ENCODE results near the gene LRRC46.
A peak's percentile ranks its signal among the peaks of the same experiment; 100 is the strongest.

The LRRC46 gene

DNA sequence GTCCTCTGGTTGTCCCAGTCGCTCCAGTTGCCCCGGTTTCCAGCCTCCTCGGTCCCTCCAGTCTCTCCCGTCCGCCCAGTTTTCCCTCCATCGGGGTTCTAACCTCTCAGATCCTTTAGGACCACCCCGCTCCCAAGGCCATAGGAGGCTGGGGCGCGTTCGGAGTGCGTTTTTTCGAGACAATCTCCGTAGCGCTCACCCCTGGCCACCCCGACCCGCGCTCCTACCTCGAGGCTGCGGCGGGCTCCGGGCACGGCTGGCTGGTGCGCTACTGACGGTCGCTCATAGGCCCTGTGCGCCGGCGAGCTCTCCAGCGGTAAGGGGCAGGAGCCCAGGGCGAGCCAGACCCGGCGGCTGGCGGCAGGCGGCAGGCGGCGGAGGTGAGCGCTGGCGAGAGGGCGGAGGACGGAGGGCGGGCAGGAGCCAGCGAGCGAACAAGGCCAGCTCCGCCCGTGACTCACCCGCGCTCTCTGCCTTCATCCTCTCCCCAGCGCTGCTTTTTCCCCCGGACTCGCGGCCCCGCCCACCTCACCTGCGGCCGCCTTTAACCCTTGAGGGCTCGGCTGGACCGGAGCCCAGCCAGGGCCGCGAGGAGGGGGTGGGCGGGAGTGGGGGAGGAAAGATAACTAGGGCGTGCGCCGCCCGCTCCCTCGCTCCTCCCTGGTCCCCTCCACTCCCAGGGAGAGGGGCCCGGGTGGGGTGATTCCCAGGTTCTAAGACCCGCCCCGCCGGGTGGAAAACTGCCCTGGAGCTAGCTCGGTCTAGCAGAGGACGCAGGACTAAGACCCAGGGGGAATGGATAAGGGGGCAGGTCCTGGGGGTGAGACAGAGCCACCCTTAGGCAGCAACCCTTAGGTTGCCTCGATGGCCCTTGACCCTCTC is 19.5 kb downstream of the LRRC46 start, which contains the start of gene SP6:
SP6 (minus strand) TSS at position 472 of the 882 bp plus-strand sequence. CDS start 2,734 bp downstream, outside the sequence.
- no peak within 1 kb of the TSS for H3K4ac ChIP-seq (ENCODE audit: low read depth in 1 of 2, low read length in 2 of 2)
- H3K18ac ChIP-seq (ENCODE audit: low read depth in 1 of 2, low read length in 2 of 2): no peak within 1 kb of the TSS
- DNase-seq: peak; percentile 60
- no peak within 1 kb of the TSS for H2BK15ac ChIP-seq (ENCODE audit: low read depth, poor library complexity, severe bottlenecking)
- H3K4me2 ChIP-seq (ENCODE audit: low read length, poor library complexity, severe bottlenecking): peak within 1 kb of the TSS; percentile 78
- no peak within 1 kb of the TSS for H2BK5ac ChIP-seq (ENCODE audit: low read depth, low read length, poor library complexity, severe bottlenecking)
- H3K27ac ChIP-seq (ENCODE audit: low read length, poor library complexity, severe bottlenecking): no peak within 1 kb of the TSS
- no peak within 1 kb of the TSS for H3K23ac ChIP-seq (ENCODE audit: low read length in 2 of 2)
- 2% methylated on average over 44 of the region's 71 CpGs for WGBS
- peaks cover 12% of the 10 kb centered on the region for H3K4me1 ChIP-seq (ENCODE audit: control insufficient read depth, insufficient read depth, low read depth, low read length)
- no peak within 1 kb of the TSS for H3K14ac ChIP-seq (ENCODE audit: low read length in 2 of 2)
- H3K9me3 ChIP-seq (ENCODE audit: control insufficient read depth, low read length): no peaks in the 10 kb centered on the region
- peaks cover 93 to 95% of the 10 kb centered on the region in 2 experiments for H3K27me3 ChIP-seq (ENCODE audit: control insufficient read depth in 1 of 2, insufficient read depth in 1 of 2, low read length in 2 of 2)
- H3K9ac ChIP-seq (ENCODE audit: low read length): peak within 1 kb of the TSS; percentile 32
- peak within 1 kb of the TSS in 1 of 2 experiments; percentile 76 for H2BK12ac ChIP-seq (ENCODE audit: low read length in 2 of 2)
- no peaks in the 10 kb centered on the region for H3K79me1 ChIP-seq (replicated peaks; ENCODE audit: low read length, poor library complexity, severe bottlenecking)
- no peak within 1 kb of the TSS for H4K91ac ChIP-seq (ENCODE audit: low read length)
- peak within 1 kb of the TSS; percentile 39 to 61 for H3K4me3 ChIP-seq (ENCODE audit: insufficient read depth in 1 of 2, low read depth in 1 of 2, low read length in 2 of 2)
- H2BK120ac ChIP-seq (ENCODE audit: low read depth, low read length): peak within 1 kb of the TSS; percentile 55
- H2AK5ac ChIP-seq (ENCODE audit: low read length, severe bottlenecking): no peak within 1 kb of the TSS
- peak within 1 kb of the TSS; percentile 20 for H2AFZ ChIP-seq (ENCODE audit: low read depth, low read length)
- no peaks in the 10 kb centered on the region for H3K36me3 ChIP-seq (ENCODE audit: control insufficient read depth in 1 of 2, insufficient read depth in 2 of 2, low read depth in 1 of 2, low read length in 2 of 2)
- no peak within 1 kb of the TSS for H4K8ac ChIP-seq (ENCODE audit: low read length)

DNA sequence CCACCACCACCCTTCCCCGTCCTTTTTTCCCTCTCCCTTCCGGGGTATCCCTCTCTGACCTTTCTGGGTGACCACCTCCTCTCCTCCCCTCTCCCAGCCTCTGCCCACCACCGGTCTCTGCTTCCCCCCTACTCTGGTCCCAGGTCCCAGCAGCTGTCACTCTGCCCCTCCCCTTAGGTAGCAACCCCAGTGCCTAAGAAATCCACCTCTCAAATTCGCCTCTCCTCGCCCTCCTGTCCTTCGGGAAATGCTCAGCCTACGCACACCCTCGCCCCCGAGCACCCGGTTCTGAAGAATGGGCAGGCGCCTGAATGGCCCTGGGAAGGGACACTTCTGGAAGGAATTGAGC is 20.3 kb downstream of the LRRC46 start:
- Histone ChIP-seq H4K8ac (ENCODE audit: low read length) (no peak overlapping the region), H3K9ac (ENCODE audit: low read length) (no peak overlapping the region), H3K23ac (ENCODE audit: low read length in 2 of 2) (no peak overlapping the region), H2AFZ (ENCODE audit: low read depth, low read length) (no peak overlapping the region), H3K4ac (ENCODE audit: low read depth in 1 of 2, low read length in 2 of 2) (no peak overlapping the region), H3K79me1 (replicated peaks; ENCODE audit: low read length, poor library complexity, severe bottlenecking) (no peaks in the 10 kb centered on the region), H3K4me3 (ENCODE audit: insufficient read depth in 1 of 2, low read depth in 1 of 2, low read length in 2 of 2) (no peak overlapping the region), H3K14ac (ENCODE audit: low read length in 2 of 2) (no peak overlapping the region), H3K27me3 (ENCODE audit: control insufficient read depth in 1 of 2, insufficient read depth in 1 of 2, low read length in 2 of 2) (peaks cover 93 to 95% of the 10 kb centered on the region in 2 experiments), H2BK5ac (ENCODE audit: low read depth, low read length, poor library complexity, severe bottlenecking) (no peak overlapping the region), H2BK120ac (ENCODE audit: low read depth, low read length) (no peak overlapping the region), H3K4me2 (ENCODE audit: low read length, poor library complexity, severe bottlenecking) (no peak overlapping the region), H2AK5ac (ENCODE audit: low read length, severe bottlenecking) (no peak overlapping the region), H2BK12ac (ENCODE audit: low read length in 2 of 2) (no peak overlapping the region), H3K36me3 (ENCODE audit: control insufficient read depth in 1 of 2, insufficient read depth in 2 of 2, low read depth in 1 of 2, low read length in 2 of 2) (no peaks in the 10 kb centered on the region), H3K18ac (ENCODE audit: low read depth in 1 of 2, low read length in 2 of 2) (no peak overlapping the region), H2BK15ac (ENCODE audit: low read depth, poor library complexity, severe bottlenecking) (no peak overlapping the region), H3K4me1 (ENCODE audit: control insufficient read depth, insufficient read depth, low read depth, low read length) (peaks cover 12% of the 10 kb centered on the region), H4K91ac (ENCODE audit: low read length) (no peak overlapping the region), H3K27ac (ENCODE audit: low read length, poor library complexity, severe bottlenecking) (no peak overlapping the region), H3K9me3 (ENCODE audit: control insufficient read depth, low read length) (no peaks in the 10 kb centered on the region)
- WGBS: 30% methylated on average over 11 of the region's 11 CpGs
- no peak for DNase-seq

DNA sequence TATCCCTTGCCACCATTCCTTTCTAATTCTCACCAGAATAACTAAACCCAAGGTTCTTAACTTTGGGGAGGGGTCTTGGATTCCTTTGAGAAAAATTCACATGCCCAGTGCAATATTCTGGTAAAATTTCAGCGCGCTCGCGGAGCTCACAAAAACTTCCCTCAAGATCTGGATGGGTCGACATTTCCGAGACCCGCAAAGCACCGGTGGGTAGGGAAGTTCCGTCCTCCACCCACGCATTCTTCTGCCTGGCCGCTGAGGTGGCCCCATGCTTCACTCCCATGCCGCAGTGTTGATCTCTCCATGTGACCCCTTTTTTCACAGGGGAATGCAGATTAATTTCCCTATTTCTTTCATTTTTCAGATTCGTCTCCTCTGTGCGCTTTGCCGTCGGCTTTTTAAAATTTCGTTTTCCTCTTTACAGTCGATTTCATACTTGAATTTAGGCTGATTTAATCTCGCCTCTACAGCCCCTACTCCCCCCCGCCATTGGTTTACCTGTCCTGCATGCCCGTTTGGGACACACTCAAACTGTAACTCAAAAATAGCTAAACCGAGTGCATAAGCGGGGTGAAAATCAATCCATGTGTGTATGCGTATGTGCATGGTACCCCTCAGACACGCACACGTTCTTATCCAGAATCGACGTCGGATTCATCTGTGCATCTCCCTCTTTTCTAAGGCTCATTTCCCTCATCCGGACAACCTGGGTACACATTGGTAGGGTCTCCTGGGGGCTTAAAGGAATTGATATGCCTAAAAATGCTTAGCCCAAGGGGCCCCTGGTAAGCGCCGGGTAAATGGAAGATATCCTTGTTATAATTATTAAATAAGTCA is 20.9 kb downstream of the LRRC46 start:
- no peak overlapping the region for H2BK12ac ChIP-seq (ENCODE audit: low read length in 2 of 2)
- H3K14ac ChIP-seq (ENCODE audit: low read length in 2 of 2): no peak overlapping the region
- no peaks in the 10 kb centered on the region for H3K79me1 ChIP-seq (replicated peaks; ENCODE audit: low read length, poor library complexity, severe bottlenecking)
- 55% methylated on average over 31 of the region's 32 CpGs for WGBS
- H3K4me2 ChIP-seq (ENCODE audit: low read length, poor library complexity, severe bottlenecking): no peak overlapping the region
- H3K4ac ChIP-seq (ENCODE audit: low read depth in 1 of 2, low read length in 2 of 2): no peak overlapping the region
- H2AK5ac ChIP-seq (ENCODE audit: low read length, severe bottlenecking): no peak overlapping the region
- no peak overlapping the region for H2BK120ac ChIP-seq (ENCODE audit: low read depth, low read length)
- no peak for DNase-seq
- H2BK15ac ChIP-seq (ENCODE audit: low read depth, poor library complexity, severe bottlenecking): no peak overlapping the region
- no peak overlapping the region for H3K23ac ChIP-seq (ENCODE audit: low read length in 2 of 2)
- H3K9me3 ChIP-seq (ENCODE audit: control insufficient read depth, low read length): no peaks in the 10 kb centered on the region
- H3K27ac ChIP-seq (ENCODE audit: low read length, poor library complexity, severe bottlenecking): no peak overlapping the region
- peaks cover 93 to 95% of the 10 kb centered on the region in 2 experiments for H3K27me3 ChIP-seq (ENCODE audit: control insufficient read depth in 1 of 2, insufficient read depth in 1 of 2, low read length in 2 of 2)
- no peak overlapping the region for H4K91ac ChIP-seq (ENCODE audit: low read length)
- no peak overlapping the region for H2BK5ac ChIP-seq (ENCODE audit: low read depth, low read length, poor library complexity, severe bottlenecking)
- no peak overlapping the region for H3K4me3 ChIP-seq (ENCODE audit: insufficient read depth in 1 of 2, low read depth in 1 of 2, low read length in 2 of 2)
- no peak overlapping the region for H2AFZ ChIP-seq (ENCODE audit: low read depth, low read length)
- H3K18ac ChIP-seq (ENCODE audit: low read depth in 1 of 2, low read length in 2 of 2): no peak overlapping the region
- H3K36me3 ChIP-seq (ENCODE audit: control insufficient read depth in 1 of 2, insufficient read depth in 2 of 2, low read depth in 1 of 2, low read length in 2 of 2): no peaks in the 10 kb centered on the region
- H3K4me1 ChIP-seq (ENCODE audit: control insufficient read depth, insufficient read depth, low read depth, low read length): peaks cover 12% of the 10 kb centered on the region
- no peak overlapping the region for H4K8ac ChIP-seq (ENCODE audit: low read length)
- H3K9ac ChIP-seq (ENCODE audit: low read length): no peak overlapping the region

DNA sequence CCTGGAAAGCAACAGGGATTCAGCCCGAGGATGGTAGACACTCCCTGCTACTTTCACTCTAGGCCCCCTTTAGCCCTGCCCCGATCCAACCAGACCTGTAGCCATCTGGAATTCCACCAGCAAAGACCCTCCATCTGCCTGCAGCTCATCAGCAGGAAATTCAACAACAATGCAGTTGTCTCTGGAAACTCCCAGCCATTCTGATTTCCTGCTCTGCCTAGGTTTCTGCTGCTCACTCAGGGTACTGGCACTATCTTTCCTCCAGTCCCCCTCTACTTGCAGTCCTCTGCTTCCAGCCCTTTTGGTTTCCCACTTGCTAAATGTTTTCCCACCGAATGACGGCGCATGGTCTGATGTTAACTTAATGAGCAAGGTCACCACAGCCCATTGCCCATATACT is 22.1 kb downstream of the LRRC46 start:
- no peak overlapping the region for H3K14ac ChIP-seq (ENCODE audit: low read length in 2 of 2)
- H3K79me1 ChIP-seq (replicated peaks; ENCODE audit: low read length, poor library complexity, severe bottlenecking): no peaks in the 10 kb centered on the region
- WGBS: 41% methylated on average over 5 of the region's 5 CpGs
- H2AFZ ChIP-seq (ENCODE audit: low read depth, low read length): no peak overlapping the region
- H3K4ac ChIP-seq (ENCODE audit: low read depth in 1 of 2, low read length in 2 of 2): no peak overlapping the region
- peak overlapping the region in 1 of 2 experiments; percentile 52 for H3K23ac ChIP-seq (ENCODE audit: low read length in 2 of 2)
- peaks cover 82 to 91% of the 10 kb centered on the region in 2 experiments for H3K27me3 ChIP-seq (ENCODE audit: control insufficient read depth in 1 of 2, insufficient read depth in 1 of 2, low read length in 2 of 2)
- DNase-seq: no peak
- no peak overlapping the region for H3K4me3 ChIP-seq (ENCODE audit: insufficient read depth in 1 of 2, low read depth in 1 of 2, low read length in 2 of 2)
- no peak overlapping the region for H4K8ac ChIP-seq (ENCODE audit: low read length)
- no peaks in the 10 kb centered on the region for H3K9me3 ChIP-seq (ENCODE audit: control insufficient read depth, low read length)
- H3K27ac ChIP-seq (ENCODE audit: low read length, poor library complexity, severe bottlenecking): no peak overlapping the region
- H2BK5ac ChIP-seq (ENCODE audit: low read depth, low read length, poor library complexity, severe bottlenecking): no peak overlapping the region
- H3K9ac ChIP-seq (ENCODE audit: low read length): no peak overlapping the region
- no peak overlapping the region for H2BK120ac ChIP-seq (ENCODE audit: low read depth, low read length)
- no peak overlapping the region for H2AK5ac ChIP-seq (ENCODE audit: low read length, severe bottlenecking)
- no peaks in the 10 kb centered on the region for H3K36me3 ChIP-seq (ENCODE audit: control insufficient read depth in 1 of 2, insufficient read depth in 2 of 2, low read depth in 1 of 2, low read length in 2 of 2)
- no peak overlapping the region for H4K91ac ChIP-seq (ENCODE audit: low read length)
- H3K4me1 ChIP-seq (ENCODE audit: control insufficient read depth, insufficient read depth, low read depth, low read length): peaks cover 11% of the 10 kb centered on the region
- no peak overlapping the region for H3K18ac ChIP-seq (ENCODE audit: low read depth in 1 of 2, low read length in 2 of 2)
- no peak overlapping the region for H3K4me2 ChIP-seq (ENCODE audit: low read length, poor library complexity, severe bottlenecking)
- no peak overlapping the region for H2BK15ac ChIP-seq (ENCODE audit: low read depth, poor library complexity, severe bottlenecking)
- H2BK12ac ChIP-seq (ENCODE audit: low read length in 2 of 2): no peak overlapping the region

All from mesenchymal stem cell (in vitro differentiated cells and primary cell).